ENCODE data around the gene GALNT2. TPM values are rescaled to one million over a fixed set of nuclear protein-coding genes. Genes with fewer than 3 reads are reported as not detected.

GALNT2 gene
- total and polyA plus RNA-seq, 2 of the 4 experiments (the other 2 are of a cell fraction): 50.4 to 189 TPM

DNA sequence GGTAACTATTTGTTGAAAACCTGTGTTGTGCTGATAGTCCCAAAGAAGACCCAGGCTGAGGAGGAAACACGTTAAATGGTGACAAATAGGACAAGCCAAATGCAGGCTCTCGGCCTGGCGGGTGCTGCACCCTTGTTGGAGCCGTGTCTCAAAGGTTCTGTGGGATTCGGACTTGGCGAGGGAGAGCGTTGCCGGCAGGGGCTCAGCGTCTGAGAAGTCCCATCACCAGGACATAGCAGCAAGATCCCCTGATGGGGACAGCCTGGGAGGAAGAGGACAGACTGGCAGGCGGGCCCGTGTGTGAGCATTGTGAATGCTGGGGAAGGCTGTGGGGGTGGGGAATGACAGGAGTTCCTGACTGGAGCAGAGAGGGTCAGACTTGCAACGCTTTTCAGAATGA lies 216.6 kb downstream of the GALNT2 start:
- Histone ChIP-seq H4K20me1 (ENCODE audit: insufficient read depth, low read length) (no peaks in the 10 kb centered on the region), H3K27me3 (ENCODE audit: control insufficient read depth, insufficient read depth, low read length) (no peaks in the 10 kb centered on the region), H3K79me1 (ENCODE audit: low read depth in 1 of 2, low read length in 2 of 2) (no peaks in the 10 kb centered on the region), H3K4ac (ENCODE audit: low read depth, low read length) (no peak overlapping the region), H2BK20ac (ENCODE audit: low read depth, low read length) (no peak overlapping the region), H3K4me2 (ENCODE audit: low read depth, low read length) (no peak overlapping the region), H4K91ac (ENCODE audit: insufficient read depth, low read depth, low read length) (no peak overlapping the region), H3K9ac (ENCODE audit: low read depth, low read length) (no peak overlapping the region), H3K23ac (ENCODE audit: low read depth, low read length) (no peak overlapping the region), H3K9me3 (ENCODE audit: control insufficient read depth, insufficient read depth, low read length) (no peaks in the 10 kb centered on the region), H2BK120ac (ENCODE audit: low read depth, low read length) (no peak overlapping the region), H3K9me1 (ENCODE audit: insufficient read depth, low read length) (no peaks in the 10 kb centered on the region; the same call in 1 of the 2 replicates), H2BK15ac (ENCODE audit: low read depth, low read length) (no peak overlapping the region), H3K27ac (ENCODE audit: insufficient read depth, low read length) (no peak overlapping the region), H3K4me1 (ENCODE audit: control insufficient read depth, insufficient read depth, low read length) (no peaks in the 10 kb centered on the region), H2BK5ac (ENCODE audit: low read depth, low read length, poor library complexity, severe bottlenecking) (no peak overlapping the region), H3K36me3 (ENCODE audit: control insufficient read depth, insufficient read depth, low read length) (peaks cover 22% of the 10 kb centered on the region), H2AFZ (replicated peaks; ENCODE audit: low read length, poor library complexity) (no peak overlapping the region), H3K14ac (replicated peaks; ENCODE audit: low read depth, low read length) (no peak overlapping the region), H4K5ac (ENCODE audit: low read depth, low read length) (no peak overlapping the region), H4K8ac (ENCODE audit: low read depth in 2 of 2, low read length in 2 of 2) (no peak overlapping the region), H2AK5ac (ENCODE audit: low read depth, low read length) (no peak overlapping the region), H3K56ac (ENCODE audit: extremely low read depth, insufficient read depth, low read length) (no peak overlapping the region), H3K18ac (ENCODE audit: low read depth, low read length) (no peak overlapping the region), H3K4me3 (ENCODE audit: insufficient read depth, low read depth, low read length) (no peak overlapping the region), H2AK9ac (replicated peaks; ENCODE audit: low read depth, low read length, poor library complexity) (no peak overlapping the region)
- in situ Hi-C loops (cut with MboI; ENCODE audit: low sequenced_read_pairs): no loop called here
- ChIA-PET CTCF (no interaction called here), POLR2A (ENCODE audit: unreplicated experiment) (no interaction called here)
- dilution Hi-C loops (cut with HindIII; ENCODE audit: low sequenced_read_pairs, unreplicated experiment): no loop called here
- no peak for ATAC-seq (ENCODE audit: low read depth)
- intact Hi-C loops (cut with micrococcal nuclease): no loop called here
- no peak for DNase-seq
- no TSS peak for BruUV-seq (replicated peaks)
- WGBS, 2 experiments (ENCODE audit: extremely low coverage in 2 of 2, insufficient read length in 1 of 2): 89% methylated on average over 3 of the region's 12 CpGs; no CpG with 5 or more reads in 1 of the 2 experiments
- TF ChIP-seq POLR2A (IDR thresholded peaks at IDR 0.05; ENCODE audit: low read depth, low read length) (no peak), FOS (IDR thresholded peaks at IDR 0.05; ENCODE audit: low read depth, low read length) (no peak), SMC3 (IDR thresholded peaks at IDR 0.05; ENCODE audit: low read depth, low read length) (no peak), MXI1 (IDR thresholded peaks at IDR 0.05; ENCODE audit: borderline replicate concordance, low read depth, low read length) (no peak), MAZ (IDR thresholded peaks at IDR 0.05; ENCODE audit: borderline replicate concordance, low read depth, low read length) (no peak), CHD1 (IDR thresholded peaks at IDR 0.05; ENCODE audit: low read depth, low read length) (no peak), RAD21 (IDR thresholded peaks at IDR 0.05; ENCODE audit: low read length) (no peak), CEBPB (IDR thresholded peaks at IDR 0.05; ENCODE audit: low read depth, low read length) (no peak), MAFK (IDR thresholded peaks at IDR 0.05; ENCODE audit: low read depth, low read length) (no peak), RCOR1 (IDR thresholded peaks at IDR 0.05; ENCODE audit: insufficient replicate concordance, low read length) (no peak), RFX5 (IDR thresholded peaks at IDR 0.05; ENCODE audit: low read depth, low read length) (no peak), NFE2L2 (IDR thresholded peaks at IDR 0.05; ENCODE audit: low read depth, low read length) (no peak)
- TF ChIP-seq, protein P1, sequence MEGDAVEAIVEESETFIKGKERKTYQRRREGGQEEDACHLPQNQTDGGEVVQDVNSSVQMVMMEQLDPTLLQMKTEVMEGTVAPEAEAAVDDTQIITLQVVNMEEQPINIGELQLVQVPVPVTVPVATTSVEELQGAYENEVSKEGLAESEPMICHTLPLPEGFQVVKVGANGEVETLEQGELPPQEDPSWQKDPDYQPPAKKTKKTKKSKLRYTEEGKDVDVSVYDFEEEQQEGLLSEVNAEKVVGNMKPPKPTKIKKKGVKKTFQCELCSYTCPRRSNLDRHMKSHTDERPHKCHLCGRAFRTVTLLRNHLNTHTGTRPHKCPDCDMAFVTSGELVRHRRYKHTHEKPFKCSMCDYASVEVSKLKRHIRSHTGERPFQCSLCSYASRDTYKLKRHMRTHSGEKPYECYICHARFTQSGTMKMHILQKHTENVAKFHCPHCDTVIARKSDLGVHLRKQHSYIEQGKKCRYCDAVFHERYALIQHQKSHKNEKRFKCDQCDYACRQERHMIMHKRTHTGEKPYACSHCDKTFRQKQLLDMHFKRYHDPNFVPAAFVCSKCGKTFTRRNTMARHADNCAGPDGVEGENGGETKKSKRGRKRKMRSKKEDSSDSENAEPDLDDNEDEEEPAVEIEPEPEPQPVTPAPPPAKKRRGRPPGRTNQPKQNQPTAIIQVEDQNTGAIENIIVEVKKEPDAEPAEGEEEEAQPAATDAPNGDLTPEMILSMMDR (conservative IDR thresholded peaks at IDR 0.05; ENCODE audit: low read depth, low read length): no peak
- TF ChIP-seq, protein P2, sequence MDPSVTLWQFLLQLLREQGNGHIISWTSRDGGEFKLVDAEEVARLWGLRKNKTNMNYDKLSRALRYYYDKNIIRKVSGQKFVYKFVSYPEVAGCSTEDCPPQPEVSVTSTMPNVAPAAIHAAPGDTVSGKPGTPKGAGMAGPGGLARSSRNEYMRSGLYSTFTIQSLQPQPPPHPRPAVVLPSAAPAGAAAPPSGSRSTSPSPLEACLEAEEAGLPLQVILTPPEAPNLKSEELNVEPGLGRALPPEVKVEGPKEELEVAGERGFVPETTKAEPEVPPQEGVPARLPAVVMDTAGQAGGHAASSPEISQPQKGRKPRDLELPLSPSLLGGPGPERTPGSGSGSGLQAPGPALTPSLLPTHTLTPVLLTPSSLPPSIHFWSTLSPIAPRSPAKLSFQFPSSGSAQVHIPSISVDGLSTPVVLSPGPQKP (IDR thresholded peaks at IDR 0.05; ENCODE audit: borderline replicate concordance, low read depth, low read length): no peak
- TF ChIP-seq, protein P3, sequence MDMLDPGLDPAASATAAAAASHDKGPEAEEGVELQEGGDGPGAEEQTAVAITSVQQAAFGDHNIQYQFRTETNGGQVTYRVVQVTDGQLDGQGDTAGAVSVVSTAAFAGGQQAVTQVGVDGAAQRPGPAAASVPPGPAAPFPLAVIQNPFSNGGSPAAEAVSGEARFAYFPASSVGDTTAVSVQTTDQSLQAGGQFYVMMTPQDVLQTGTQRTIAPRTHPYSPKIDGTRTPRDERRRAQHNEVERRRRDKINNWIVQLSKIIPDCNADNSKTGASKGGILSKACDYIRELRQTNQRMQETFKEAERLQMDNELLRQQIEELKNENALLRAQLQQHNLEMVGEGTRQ (IDR thresholded peaks at IDR 0.05; ENCODE audit: low read depth, low read length): no peak

All from IMR-90 (cell line).